ENCODE measurements around the gene C1QTNF5.

The C1QTNF5 gene

DNA sequence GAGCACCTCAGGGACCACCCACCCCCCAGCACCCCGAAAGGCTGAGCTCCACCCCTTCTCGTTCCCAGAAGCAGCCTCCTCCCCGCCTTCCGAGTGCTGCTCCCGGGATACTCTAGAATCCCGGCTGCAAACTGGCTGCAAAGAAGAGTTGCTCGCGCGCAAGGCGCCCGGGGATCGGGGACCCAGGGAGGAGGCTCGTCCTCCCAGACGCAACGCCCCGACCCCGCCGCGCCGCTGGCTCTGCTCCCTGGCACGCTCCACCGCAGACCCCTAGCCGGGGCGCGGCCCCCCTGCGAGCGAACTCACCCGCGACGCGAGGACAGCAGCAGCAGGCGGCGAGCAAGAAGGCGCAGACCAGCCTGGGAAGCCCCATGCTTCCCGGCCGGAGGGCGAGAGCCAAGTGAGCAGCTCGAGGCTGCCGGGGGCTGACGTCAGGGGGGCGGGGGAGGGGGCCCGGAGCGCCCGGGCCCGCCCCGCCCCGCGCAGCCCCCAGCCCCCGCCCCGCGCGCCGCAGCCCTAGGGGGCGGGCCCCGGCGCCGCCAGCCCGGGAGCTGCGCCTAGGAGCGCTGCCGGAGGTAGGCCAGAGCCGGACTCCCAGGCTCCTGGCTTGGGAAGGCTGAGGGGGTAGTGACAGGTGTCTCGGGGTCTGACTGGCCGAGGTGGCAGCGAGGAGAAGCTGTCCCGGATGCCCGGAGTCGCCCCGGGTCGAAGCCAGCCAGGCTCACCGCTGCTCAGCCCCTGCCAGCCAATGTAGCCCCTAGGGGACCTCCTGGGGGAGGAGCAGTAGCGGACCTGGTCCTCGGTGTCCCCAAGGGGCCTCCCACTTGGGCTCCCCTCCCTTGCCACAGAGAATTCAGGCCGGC lies 23.7 kb downstream of the C1QTNF5 start, which contains the start of gene MCAM:
Gene MCAM, minus strand, starts transcription at position 402 of the 863 bp plus-strand sequence. Its CDS starts 29 bp downstream, at position 373.
- DNase-seq = no peak

DNA sequence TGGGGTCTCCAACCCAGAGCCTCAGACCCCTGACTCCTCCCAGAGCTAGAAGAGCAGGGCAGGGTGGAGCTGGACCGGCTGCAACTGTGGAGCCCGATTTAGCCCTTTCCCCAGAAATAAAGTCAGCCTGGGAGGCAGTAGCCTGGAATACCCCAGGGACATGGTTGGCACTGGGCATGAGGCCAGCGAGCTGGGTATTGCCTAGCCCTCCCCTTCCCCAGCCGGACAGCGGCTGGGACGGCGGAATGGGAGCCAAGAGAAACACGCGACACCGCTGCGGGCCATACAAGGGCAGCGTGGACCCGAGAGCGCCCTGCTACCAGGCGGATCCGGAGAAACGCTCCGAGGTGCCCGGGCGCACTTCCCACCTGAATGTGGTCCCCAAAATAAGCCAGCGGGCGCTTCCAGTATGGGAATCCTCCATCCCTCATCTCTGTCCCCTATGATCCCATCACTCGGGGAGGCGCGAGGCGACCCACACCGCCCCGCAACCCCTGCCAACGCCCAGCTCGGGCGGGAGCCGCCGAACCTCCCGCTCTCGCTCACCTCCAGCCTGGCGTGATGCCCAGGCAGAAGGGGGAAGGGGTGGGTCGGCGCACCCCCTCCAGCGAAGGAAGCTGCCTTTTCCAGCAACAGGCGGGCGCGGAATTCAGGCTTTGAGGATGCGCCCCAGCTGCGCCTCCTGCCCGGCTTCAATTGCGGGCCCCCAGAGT lies 24.5 kb downstream of the C1QTNF5 start:
- peak; percentile 46 to 82 for DNase-seq

DNA sequence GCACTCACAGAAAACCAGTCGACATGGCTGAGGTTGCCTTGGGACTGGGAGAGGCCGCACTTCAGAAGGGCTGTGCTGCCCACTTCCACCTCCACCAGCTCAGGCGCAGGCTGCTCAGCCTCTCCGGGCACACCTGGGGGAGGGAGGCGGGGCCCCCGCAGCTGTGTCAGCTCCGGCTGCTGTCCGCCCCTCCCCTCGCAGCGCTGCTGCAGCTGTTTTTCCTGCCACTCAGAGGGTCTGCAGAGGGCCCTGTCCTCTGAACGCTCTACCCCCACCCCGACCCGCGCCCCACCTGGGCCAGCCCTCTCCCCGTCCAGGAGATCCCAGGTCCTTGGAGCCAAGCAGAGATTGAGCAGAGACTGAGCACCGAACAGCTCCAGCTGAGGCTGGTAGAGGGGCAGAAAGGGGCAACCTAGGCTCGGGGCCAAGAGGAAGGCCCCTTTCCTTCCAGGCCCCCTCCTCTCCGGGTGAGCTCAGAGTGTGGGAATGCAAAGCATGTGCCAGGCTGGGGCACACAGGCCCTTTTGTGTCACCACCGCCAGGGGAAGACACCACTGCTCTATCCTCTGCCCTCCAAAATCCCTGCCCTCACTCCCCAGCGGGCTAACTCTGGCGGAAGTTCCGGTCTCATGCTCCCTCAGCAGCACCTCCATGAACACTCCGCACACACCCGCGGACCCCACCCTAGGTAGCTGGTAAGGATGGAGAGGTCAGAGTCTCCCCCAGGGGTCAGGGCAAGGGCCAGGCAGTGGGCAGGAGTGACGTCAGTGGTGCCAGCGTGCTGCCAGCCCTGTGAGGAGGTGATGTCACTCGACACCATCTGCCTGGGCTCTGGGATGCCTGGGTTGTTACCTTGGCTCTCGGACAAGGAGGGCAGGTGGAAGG lies 25.3 kb downstream of the C1QTNF5 start:
- DNase-seq = peak; percentile 66 to 82

- DNase-seq = no peak
Observed at GRCh38 chr11:119314726-119315125, 26.0 kb downstream of the C1QTNF5 start.

GRCh38 chr11:119310682-119311052 lies 30.0 kb downstream of the C1QTNF5 start:
- DNase-seq = no peak

- no peak for DNase-seq
Observed at GRCh38 chr11:119309953-119310681, 30.6 kb downstream of the C1QTNF5 start.

- no peak for DNase-seq
Observed at GRCh38 chr11:119309411-119309810, 31.3 kb downstream of the C1QTNF5 start.

DNA sequence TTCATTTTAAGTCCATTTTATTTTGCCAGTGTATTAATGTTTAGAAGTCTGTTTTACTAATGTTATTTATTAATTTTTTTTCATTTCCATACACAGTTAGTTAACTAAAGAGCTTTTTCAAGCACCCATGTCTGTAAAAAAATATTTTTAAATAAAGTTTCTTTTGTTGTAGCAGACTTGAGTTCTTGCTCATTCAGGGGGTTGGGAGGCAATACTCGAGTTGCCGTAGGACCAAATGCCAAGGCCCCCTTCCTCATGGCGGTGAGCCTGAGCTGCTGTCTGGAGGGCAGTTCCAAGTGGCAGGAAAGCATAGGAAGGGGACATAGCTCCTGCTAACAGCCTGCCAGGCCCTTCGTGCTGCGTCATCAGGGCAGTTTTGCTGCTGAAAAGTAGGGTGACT lies 32.7 kb downstream of the C1QTNF5 start:
- no peak for DNase-seq

GRCh38 chr11:119307219-119307618 lies 33.5 kb downstream of the C1QTNF5 start:
- no peak for DNase-seq

DNA sequence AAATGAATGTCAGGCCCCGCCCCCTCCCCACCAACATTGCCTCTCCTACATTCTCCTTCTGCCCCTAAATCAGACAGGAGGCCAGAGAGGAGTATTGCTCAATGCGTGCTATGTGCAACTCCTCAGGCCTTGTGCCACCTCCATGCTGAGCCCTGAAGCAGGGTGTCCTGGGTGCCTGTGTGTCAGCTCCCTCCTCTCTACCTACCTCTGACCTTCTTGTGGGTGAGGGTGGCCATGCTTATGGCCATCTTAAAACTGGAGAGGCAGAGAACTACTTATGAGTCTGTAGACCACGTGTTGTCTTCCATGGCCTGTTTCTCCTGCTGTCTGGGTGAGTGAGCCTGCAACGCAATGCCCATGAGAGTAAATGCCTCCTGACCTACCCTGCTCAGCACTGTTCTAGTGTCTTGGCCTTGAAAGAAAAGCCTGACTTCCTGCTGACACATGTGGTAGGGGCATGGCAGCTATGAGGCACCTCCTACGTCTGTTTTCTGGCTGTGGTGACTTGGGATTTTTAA lies 34.3 kb downstream of the C1QTNF5 start:
- DNase-seq = no peak

DNA sequence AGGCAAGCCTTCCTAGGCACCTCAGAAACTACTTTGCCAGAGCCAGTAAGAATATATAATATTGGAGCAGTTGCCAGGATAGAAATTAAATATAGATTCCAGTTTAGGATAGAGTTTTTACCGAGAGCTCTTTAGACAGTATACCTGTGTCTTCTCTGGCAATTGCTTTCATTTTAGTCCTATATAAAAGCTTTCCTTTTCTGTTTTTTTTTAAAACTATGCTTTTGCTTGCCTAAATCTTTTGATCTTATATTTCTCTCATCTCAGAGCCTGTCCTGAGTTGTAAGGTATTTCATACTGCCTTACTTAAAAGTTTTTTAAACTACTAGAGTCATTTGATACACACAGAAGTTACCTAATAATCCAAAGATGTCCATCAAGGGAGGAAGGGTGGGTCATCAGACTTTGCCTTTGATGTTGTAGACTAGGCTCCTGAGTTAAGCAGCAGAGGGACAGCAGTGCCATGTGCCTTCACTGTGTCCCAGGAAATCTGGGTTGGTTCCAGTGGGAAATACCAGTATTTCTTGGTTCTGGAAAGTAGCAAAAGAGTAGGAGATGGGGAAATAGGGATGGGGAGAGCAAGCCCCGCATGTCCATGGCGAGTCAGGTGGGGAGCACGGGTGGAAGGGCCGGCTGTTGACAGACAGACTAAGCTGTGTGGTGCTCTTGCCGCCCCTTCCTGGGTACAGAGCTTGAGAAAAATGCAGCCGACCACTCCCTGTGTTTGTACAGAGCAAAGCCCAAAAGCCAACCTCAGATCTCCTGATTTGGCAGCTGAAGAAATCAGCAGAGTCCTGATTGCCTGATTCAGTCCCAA lies 34.9 kb downstream of the C1QTNF5 start:
- DNase-seq = no peak

DNA sequence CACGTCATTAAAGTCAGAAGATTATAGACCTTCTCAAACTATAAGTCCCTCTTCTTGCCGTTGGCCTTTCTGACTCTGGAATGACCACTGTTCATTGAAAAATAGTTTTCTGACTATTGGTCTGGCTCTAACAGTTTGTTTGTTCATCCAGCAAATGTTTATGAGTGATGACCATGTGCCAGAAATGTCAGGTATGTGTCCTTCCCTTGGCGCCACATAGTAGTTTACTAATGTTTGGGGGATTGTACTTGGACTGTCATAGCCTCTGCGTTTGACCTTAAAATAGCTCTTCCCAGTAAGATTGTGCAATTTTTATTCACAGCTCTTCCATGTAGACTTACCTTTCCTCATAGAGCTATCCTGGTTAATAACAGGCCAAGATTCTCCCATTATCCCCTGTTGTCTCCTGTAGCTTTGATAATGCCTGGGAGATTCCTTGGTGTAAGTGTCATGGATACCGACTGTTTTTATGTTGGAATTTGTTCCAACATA lies 37.4 kb downstream of the C1QTNF5 start:
- no peak for DNase-seq

DNA sequence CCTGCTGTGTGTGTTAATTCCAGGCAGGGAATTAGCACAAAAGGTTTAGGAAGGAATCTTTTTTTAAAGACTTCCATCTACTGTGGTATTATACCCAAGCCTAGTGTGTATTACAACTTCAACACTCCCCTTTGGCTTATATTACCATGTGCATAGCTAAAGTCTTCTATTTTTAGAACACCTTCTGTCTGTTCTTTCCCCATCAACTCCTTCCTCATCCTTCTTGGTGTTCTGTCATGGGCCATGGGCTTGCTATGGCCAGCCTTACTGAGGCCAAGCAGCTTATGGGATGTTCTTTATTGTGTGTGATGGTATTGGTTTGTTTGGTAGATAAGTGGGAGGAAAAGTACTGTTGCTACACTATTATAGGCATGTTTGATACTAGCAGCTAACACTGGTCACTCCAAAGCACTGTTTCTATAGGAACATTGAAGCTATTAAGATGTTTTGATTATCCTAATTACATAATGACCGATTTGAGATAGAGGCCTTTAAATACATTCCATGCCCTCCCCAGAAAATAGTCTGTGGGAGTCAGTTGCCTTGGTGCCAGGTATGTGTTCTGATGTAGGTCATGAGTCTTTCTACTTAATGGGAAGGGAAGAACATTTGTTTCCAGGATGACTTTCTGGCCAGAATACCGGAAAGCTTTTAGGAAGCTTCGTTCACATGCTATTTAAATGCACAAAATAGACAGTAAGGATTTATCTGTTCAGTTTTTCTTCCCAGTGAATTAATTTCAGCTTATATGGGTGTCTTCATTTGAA lies 40.3 kb downstream of the C1QTNF5 start:
- no peak for DNase-seq

GRCh38 chr11:119299416-119299815 lies 41.3 kb downstream of the C1QTNF5 start:
- no peak for DNase-seq

GRCh38 chr11:119298726-119299125 lies 42.0 kb downstream of the C1QTNF5 start:
- DNase-seq = no peak

DNA sequence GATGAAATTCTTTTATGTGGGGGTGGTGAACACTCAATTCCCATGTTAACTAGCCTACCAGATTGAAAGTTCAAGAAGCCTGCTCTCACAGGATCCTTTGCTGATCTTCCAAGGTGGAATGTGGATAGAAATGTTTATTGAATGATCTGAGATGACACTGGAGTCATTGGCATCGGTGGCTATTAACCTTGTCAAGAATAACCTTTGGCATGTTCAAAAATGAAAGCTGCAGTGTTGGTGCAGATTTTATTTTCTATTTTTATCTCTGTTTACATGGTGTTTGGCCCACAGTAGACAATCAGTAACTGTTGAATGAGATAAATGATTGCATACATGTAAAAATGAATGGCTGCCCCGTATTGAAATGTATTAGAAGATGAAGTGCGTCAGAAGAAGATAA lies 42.7 kb downstream of the C1QTNF5 start:
- no peak for DNase-seq

DNA sequence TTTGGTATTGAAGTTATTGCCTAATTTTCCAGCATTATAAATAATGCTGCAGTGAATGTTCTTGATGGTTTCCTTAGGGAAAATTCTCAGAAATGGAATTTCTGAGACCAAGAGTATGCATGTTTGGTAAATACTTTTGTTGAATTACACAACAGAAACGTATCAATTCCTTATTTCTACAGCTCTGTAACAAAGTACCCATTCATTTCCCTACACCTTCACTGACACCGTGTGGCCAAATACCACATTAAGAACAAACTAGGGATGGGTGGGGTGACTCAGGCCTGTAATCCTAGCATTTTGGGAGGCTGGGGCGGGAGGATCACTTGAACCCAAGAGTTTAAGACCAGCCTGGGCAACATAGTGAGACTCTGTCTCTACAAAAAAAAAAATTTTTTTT lies 45.5 kb downstream of the C1QTNF5 start:
- DNase-seq = no peak

DNA sequence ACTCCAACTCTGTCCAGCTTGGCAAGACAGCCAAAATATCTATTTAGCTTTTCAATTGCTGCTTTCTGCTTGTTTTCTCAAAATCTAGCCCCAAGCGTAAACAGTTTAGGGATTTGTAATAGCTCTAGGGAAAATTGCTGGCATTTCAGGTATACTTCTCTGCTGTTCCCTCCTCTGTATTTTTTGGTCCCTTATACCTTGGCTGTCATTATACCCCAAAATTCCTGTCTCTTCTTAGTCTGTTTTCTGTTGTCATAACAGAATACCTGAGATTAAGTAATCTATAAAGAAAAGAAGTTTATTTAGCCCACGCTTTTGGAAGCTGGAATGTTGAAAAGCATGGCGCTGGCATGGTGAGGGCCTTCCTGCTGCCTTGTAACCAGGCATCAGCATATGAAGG lies 47.2 kb downstream of the C1QTNF5 start:
- no peak for DNase-seq

DNA sequence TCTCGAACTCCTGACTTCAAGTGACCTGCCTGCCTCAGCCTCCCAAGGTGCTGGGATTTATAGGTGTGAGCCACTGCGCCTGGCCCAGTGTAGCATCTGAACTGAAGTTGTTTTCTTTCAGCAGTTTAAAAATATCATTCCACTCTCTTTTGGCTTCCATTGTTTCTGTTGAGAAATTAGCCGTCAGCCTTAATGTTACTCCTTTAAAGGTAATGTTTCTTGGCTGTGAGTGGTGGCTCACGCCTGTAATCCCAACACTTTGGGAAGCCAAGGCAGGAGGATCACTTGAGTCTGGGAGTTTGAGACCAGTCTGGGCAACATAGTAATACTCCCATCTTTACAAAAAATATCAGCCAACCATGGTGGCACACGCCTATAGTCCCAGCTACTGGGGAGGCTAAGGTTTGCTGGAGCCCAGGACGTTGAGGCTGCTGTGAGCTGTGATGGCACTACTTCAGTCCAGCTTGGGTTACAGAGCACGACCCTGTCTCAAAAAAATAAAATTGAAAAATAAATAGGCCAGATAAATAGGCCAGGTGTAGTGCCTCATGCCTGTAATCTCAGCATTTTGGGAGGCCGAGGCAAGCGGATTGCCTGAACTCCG lies 49.7 kb downstream of the C1QTNF5 start:
- no peak for DNase-seq

Measured in hippocampal formation (tissue), 2 donors.